Sigmoid colon (tissue), 7 donors: Measurements from ENCODE around the gene FOXO6. TPM values are rescaled to one million over a fixed set of nuclear protein-coding genes. Genes with fewer than 3 reads are reported as not detected.
A peak's percentile ranks its signal among the peaks of the same experiment; 100 is the strongest.

Source experiments
- DNase-seq: peaks from one replicate; pipeline ENCODE4 v3.0.0-alpha.2; 2019
- H3K27ac ChIP-seq, 4 donors: fragments of 200-600 bp; sonication (generic); one replicate each; pipeline ENCODE4 v1.5.1; 2016 to 2019; ENCODE audit warnings: mild to moderate bottlenecking in 1 of 4
- H3K27me3 ChIP-seq, 3 donors: fragments of 200-600 bp; sonication (generic); one replicate each; pipeline ENCODE4 v1.5.1; 2019; ENCODE audit warnings: mild to moderate bottlenecking in 1 of 3
- H3K36me3 ChIP-seq, 4 donors: fragments of 200-600 bp; sonication (generic); one replicate each; pipeline ENCODE4 v1.5.1; 2016 to 2019
- H3K4me1 ChIP-seq, 4 donors: fragments of 200-600 bp; sonication (generic); one replicate each; pipeline ENCODE4 v1.5.1; 2017 to 2019
- H3K4me3 ChIP-seq, 4 donors: fragments of 200-600 bp; sonication (generic); one replicate each; pipeline ENCODE4 v1.5.1; 2017 to 2019; ENCODE audit warnings: mild to moderate bottlenecking in 2 of 4, moderate library complexity in 1 of 4
- H3K9me3 ChIP-seq, 4 donors: fragments of 200-600 bp in 3 of 4; sonication (generic) in 3 of 4; one replicate each; pipeline versions ENCODE4 v1.5.1 to v1.6.1; 2013 to 2019
- CTCF ChIP-seq, 4 experiments: fragments of 450-650 bp in 3 of 4; fragments of 200-600 bp in 1 of 4; IDR thresholded peaks; one replicate each; pipeline ENCODE4 v1.5.1; 2016 to 2019; ENCODE audit warnings: antibody characterized with exemption in 4 of 4, mild to moderate bottlenecking in 3 of 4, moderate library complexity in 2 of 4
- EP300 ChIP-seq, 4 donors: sonication (generic); formaldehyde crosslinking; IDR thresholded peaks; one replicate each; pipeline ENCODE4 v1.6.1; 2017; ENCODE audit warnings: antibody characterized with exemption in 4 of 4
- POLR2A ChIP-seq, 2 donors: fragments of 450-650 bp; IDR thresholded peaks; one replicate each; pipeline ENCODE4 v1.6.1; 2016; ENCODE audit warnings: antibody characterized with exemption in 2 of 2, mild to moderate bottlenecking in 2 of 2, moderate library complexity in 2 of 2
- POLR2AphosphoS5 ChIP-seq, 4 donors: sonication (generic); formaldehyde crosslinking; IDR thresholded peaks; one replicate each; pipeline ENCODE4 v1.6.1; 2017; ENCODE audit warnings: antibody characterized with exemption in 4 of 4
- WGBS, 2 donors: extraction: QIAGEN DNeasy Blood & Tissue Kit; methylation state at CpG; one replicate each; pipeline ENCODE4 v1.1.7; 2013; 5-methylcytosine and 5-hydroxymethylcytosine counted together
- intact Hi-C: fragments of 100-400 bp; cut with DNase I; formaldehyde crosslinking; loops from one replicate; pipeline ENCODE4 v1.15.1; 2023
- polyA plus RNA-seq, 3 donors: library from polyadenylated mRNA; stranded (reverse); fragments of 200-250 nt; gene quantifications; one replicate each; pipeline ENCODE4 v1.2.3, GENCODE V29; 2013
- total RNA-seq, 4 donors: library from RNA; depleted of rRNA; stranded (reverse); fragments of >200 nt; gene quantifications; one replicate each; pipeline ENCODE4 v1.1.0, GENCODE V29; 2016
- donor health status: healthy with polysubstance abuse.
- donor health status: Bipolar disorder and iron deficiency.
- donor health status: healthy.

The FOXO6 gene
- total RNA-seq (1 to 10 TPM in 2 of 4 donors, under 1 TPM in 2; 0.49 to 1.4 (median 0.94) TPM), polyA plus RNA-seq (under 1 TPM in 1 of 3 donors, not detected in 2; 0.20 TPM)

- TF ChIP-seq EP300 (IDR thresholded peaks at IDR 0.05), result no peak
- TF ChIP-seq POLR2AphosphoS5 (IDR thresholded peaks at IDR 0.05), result peak in 1 of 4 donors; percentile 23
- peak in 2 of 4 experiments; percentile 22 to 40 for TF ChIP-seq CTCF (IDR thresholded peaks at IDR 0.05)
- no peak for TF ChIP-seq POLR2A (IDR thresholded peaks at IDR 0.05)
- H3K4me1 ChIP-seq, result peaks cover 0 to 60% (median 55%) of the 10 kb centered on the region in 4 donors
- DNase-seq, result peak; percentile 99
- no peaks in the 10 kb centered on the region for H3K36me3 ChIP-seq
- WGBS, 2 donors, result 1 to 3% methylated on average over 63 of the region's 63 CpGs
- H3K9me3 ChIP-seq, result no peaks in the 10 kb centered on the region
- H3K27me3 ChIP-seq, result no peaks in the 10 kb centered on the region
- intact Hi-C loops, result loop anchor here (1.0 to 5.0 kb wide), 2 partner anchors 21 to 56 kb away; no protein-coding TSS in a partner anchor
- H3K4me3 ChIP-seq, result peak within 1 kb of the TSS; percentile 22 to 76 (median 60)
- H3K27ac ChIP-seq, result peak within 1 kb of the TSS; percentile 64 to 71 (median 68)
Observed at GRCh38 chr1:41360786-41361494, at the start of gene FOXO6. Gene FOXO6, plus strand, starts transcription at chr1:41361434.

DNA sequence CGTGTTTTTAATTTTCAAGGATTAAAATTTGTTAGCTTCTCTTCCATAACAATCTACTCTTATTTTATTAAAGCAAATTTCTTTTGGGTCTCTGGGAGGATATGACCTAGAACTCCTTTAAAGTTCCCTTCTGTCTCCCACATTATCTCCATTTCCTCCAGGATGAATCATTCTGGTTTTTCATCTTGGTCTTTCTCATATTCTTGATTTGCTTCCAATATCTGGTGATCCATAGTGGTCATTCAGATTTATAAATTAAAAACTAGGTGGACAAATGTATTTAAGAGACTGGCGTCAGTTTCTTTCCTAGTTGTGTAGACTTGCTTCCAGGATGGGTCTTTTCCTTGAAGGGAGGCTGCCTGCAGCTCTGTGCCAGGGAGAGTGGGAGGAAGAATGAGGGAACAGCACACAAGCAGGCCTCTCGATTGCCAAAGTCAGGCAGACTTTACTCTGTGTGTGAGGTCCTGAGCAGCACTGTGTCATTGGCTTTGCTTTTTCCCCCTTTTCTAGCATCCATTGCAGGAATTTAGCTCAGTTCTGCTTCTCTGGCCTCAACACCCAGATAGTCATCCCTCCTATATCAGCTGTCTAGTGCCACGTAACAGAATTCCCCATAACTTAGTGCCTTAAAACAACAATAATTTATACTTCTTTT lies 48.1 kb upstream of the FOXO6 start:
- peak overlapping the region in 3 of 4 donors; percentile 58 to 66 (median 66) for H3K27ac ChIP-seq
- TF ChIP-seq EP300 (IDR thresholded peaks at IDR 0.05), result no peak
- TF ChIP-seq CTCF (IDR thresholded peaks at IDR 0.05), result no peak
- TF ChIP-seq POLR2AphosphoS5 (IDR thresholded peaks at IDR 0.05), result no peak
- no peak for TF ChIP-seq POLR2A (IDR thresholded peaks at IDR 0.05)
- no peak overlapping the region for H3K4me3 ChIP-seq
- intact Hi-C loops, result loop anchor here (5.0 kb wide), 1 partner anchor 44 kb away; no protein-coding TSS in a partner anchor
- H3K9me3 ChIP-seq, result no peaks in the 10 kb centered on the region
- no peaks in the 10 kb centered on the region for H3K27me3 ChIP-seq
- DNase-seq, result no peak
- H3K36me3 ChIP-seq, result no peaks in the 10 kb centered on the region
- peaks cover 0 to 28% (median 25%) of the 10 kb centered on the region in 4 donors for H3K4me1 ChIP-seq
- WGBS, 2 donors, result 92 to 93% methylated on average over 4 of the region's 4 CpGs

DNA sequence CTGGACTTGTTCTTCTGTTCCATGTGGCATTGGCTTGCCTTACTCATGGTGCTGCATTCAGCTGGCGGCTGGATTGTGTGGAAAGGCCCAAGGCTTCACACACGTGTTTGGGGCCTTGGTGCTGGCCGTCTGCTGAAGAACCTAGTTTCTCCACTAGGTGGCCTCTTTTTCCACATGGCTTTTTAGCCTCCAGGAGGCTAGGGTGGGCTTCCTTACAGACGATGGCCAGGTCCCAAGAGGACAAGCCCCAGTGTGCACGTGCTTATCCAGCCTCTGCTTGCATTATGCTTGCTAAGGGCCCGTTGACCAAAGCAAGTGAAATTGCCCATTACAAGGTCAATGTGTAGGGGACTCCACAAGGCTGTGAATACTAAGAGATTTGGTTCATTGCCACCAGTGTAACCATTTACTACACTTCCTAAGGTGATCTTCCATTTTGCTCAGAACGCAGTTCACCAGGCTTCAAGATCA lies 47.5 kb upstream of the FOXO6 start:
- TF ChIP-seq POLR2A (IDR thresholded peaks at IDR 0.05) (no peak), CTCF (IDR thresholded peaks at IDR 0.05) (peak in 3 of 4 experiments; percentile 6 to 37 (median 33))
- Histone ChIP-seq H3K4me1 (peaks cover 0 to 28% (median 25%) of the 10 kb centered on the region in 4 donors), H3K27ac (peak overlapping the region; percentile 35 to 66 (median 62)), H3K27me3 (no peaks in the 10 kb centered on the region), H3K9me3 (no peaks in the 10 kb centered on the region), H3K36me3 (no peaks in the 10 kb centered on the region), H3K4me3 (no peak overlapping the region)
- 71 to 81% methylated on average over 7 of the region's 7 CpGs for WGBS, 2 donors
- intact Hi-C loops, result loop anchor here (5.0 kb wide), 1 partner anchor 44 kb away; no protein-coding TSS in a partner anchor
- no peak for DNase-seq

DNA sequence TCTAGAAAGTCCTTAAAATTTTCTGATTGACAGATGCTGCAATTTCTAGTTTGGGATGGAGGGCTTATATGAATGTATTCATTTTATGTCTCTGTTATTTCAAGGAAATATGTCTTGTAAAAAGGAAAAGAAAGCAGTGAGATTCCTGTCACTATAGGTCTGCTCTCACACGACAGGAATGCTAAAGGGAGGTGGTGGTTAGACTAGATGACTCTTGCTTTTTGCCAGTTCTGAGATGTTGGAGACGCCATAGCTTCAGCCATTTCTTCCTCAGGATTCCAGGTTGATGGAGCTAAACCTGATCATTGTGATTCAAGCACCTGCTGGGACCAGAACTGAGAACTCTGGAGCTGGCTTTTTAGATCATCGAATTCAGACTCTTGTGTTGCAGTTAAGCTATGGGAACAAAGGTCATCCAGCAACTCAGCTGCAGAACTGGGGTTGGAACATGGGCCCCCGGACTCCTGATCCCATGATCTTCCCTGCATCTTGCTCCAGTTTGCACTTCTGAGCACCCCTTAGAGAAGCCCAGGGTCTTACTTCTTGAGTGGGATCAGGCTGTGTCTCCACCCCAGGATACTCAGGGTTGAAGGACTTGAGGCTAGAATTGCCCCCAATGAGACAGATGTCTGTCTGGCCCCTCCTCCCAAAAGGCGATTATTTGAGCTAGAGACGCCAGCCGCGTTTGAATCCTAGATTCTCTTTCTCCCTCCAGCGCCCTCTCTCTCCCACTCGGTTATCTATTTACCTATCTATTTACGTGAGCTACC lies 46.7 kb upstream of the FOXO6 start:
- 50 to 66% methylated on average over 11 of the region's 11 CpGs for WGBS, 2 donors
- no peaks in the 10 kb centered on the region for H3K27me3 ChIP-seq
- DNase-seq, result no peak
- H3K4me3 ChIP-seq, result no peak overlapping the region
- no peaks in the 10 kb centered on the region for H3K9me3 ChIP-seq
- TF ChIP-seq EP300 (IDR thresholded peaks at IDR 0.05) (no peak), POLR2A (IDR thresholded peaks at IDR 0.05) (no peak), CTCF (IDR thresholded peaks at IDR 0.05) (no peak), POLR2AphosphoS5 (IDR thresholded peaks at IDR 0.05) (no peak)
- peaks cover 0 to 35% (median 32%) of the 10 kb centered on the region in 4 donors for H3K4me1 ChIP-seq
- peak overlapping the region; percentile 35 to 66 (median 62) for H3K27ac ChIP-seq
- intact Hi-C loops, result loop anchor here (5.0 kb wide), 1 partner anchor 43 kb away; no protein-coding TSS in a partner anchor
- no peaks in the 10 kb centered on the region for H3K36me3 ChIP-seq
